BE2C (cell line): Measurements from ENCODE around the gene CHMP6.
A peak's percentile ranks its signal among the peaks of the same experiment; 100 is the strongest.

Experiments used
- DNase-seq: peaks from one replicate; pipeline ENCODE4 v3.0.0-alpha.2; 2020
- H3K27me3 ChIP-seq: fragments of 250-450 bp; sonication (Bioruptor Pico); 2 replicates; pipeline ENCODE4 v1.5.1; 2020; ENCODE audit warnings: mild to moderate bottlenecking
- H3K36me3 ChIP-seq: fragments of 250-450 bp; sonication (Bioruptor Pico); 2 replicates; pipeline ENCODE4 v1.5.1; 2020; ENCODE audit warnings: mild to moderate bottlenecking
- H3K4me1 ChIP-seq: fragments of 250-450 bp; sonication (Bioruptor Pico); 2 replicates; pipeline ENCODE4 v1.5.1; 2020
- H3K4me3 ChIP-seq: 2 replicates; pipeline ENCODE4 v1.5.1; 2011; ENCODE audit warnings: low read depth, low read length
- H3K9me3 ChIP-seq: fragments of 250-450 bp; sonication (Bioruptor Pico); 2 replicates; pipeline ENCODE4 v1.5.1; 2020
- TF ChIP-seq, protein P1 (sequence below): IDR thresholded peaks from 2 replicates; pipeline ENCODE4 v1.5.1; 2012; ENCODE audit warnings: mild to moderate bottlenecking, low read depth, low read length

Gene CHMP6

DNA sequence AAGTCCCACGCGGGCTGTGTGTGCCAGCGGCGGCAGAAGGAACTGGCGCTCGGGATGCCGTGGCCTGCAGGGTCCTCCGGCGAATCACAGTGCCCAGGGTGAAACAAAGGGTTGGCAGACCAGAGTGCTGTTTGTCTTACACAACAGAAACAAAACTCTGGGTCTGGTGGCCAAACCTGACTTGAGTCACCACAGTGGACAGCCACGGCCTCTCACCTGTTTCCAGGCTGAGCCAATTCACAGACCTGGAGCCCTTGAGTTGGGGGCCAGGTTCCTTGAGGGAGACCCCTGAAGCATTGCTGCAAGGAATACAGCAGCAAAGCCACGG lies 2.1 kb upstream of the CHMP6 start:
- H3K4me3 ChIP-seq, result no peak overlapping the region
- H3K36me3 ChIP-seq, result no peaks in the 10 kb centered on the region
- no peaks in the 10 kb centered on the region for H3K4me1 ChIP-seq
- TF ChIP-seq, protein P1, sequence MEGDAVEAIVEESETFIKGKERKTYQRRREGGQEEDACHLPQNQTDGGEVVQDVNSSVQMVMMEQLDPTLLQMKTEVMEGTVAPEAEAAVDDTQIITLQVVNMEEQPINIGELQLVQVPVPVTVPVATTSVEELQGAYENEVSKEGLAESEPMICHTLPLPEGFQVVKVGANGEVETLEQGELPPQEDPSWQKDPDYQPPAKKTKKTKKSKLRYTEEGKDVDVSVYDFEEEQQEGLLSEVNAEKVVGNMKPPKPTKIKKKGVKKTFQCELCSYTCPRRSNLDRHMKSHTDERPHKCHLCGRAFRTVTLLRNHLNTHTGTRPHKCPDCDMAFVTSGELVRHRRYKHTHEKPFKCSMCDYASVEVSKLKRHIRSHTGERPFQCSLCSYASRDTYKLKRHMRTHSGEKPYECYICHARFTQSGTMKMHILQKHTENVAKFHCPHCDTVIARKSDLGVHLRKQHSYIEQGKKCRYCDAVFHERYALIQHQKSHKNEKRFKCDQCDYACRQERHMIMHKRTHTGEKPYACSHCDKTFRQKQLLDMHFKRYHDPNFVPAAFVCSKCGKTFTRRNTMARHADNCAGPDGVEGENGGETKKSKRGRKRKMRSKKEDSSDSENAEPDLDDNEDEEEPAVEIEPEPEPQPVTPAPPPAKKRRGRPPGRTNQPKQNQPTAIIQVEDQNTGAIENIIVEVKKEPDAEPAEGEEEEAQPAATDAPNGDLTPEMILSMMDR, result no peak
- DNase-seq, result peak; percentile 23
- H3K9me3 ChIP-seq, result no peaks in the 10 kb centered on the region
- H3K27me3 ChIP-seq, result peaks cover 11% of the 10 kb centered on the region

DNA sequence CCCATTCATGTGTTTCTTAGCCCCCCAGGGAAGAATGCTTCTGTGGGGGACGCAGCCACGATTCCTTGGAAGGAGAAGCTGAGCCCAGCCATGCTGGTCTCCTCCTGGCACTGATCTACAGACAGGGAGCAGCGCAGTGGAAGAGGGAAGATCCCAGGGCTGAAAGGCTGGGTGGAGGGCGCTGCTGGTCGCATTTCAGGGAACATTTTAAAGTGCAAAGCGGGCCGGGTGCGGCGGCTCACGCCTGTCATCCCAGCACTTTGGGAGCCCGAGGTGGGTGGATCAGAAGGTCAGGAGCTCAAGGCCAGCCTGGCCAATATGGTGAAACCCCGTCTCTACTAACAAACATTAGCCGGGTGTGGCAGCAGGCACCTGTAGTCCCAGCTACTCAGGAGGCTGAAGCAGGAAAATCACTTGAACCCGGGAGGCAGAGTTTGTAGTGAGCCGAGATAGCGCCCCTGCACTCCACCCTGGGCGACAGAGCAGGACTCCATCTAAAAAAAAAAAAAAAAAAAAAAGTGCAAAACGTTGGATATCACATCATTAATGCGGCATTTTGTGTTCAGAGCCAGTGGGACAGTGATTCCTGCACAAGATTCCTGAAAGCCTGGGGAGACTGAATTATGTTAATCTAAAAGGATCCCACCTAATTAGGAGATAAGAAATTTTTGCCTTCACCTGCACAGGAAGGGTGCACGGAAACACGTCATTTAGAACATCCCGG lies 558 bp upstream of the CHMP6 start:
- H3K4me1 ChIP-seq, result no peaks in the 10 kb centered on the region

DNA sequence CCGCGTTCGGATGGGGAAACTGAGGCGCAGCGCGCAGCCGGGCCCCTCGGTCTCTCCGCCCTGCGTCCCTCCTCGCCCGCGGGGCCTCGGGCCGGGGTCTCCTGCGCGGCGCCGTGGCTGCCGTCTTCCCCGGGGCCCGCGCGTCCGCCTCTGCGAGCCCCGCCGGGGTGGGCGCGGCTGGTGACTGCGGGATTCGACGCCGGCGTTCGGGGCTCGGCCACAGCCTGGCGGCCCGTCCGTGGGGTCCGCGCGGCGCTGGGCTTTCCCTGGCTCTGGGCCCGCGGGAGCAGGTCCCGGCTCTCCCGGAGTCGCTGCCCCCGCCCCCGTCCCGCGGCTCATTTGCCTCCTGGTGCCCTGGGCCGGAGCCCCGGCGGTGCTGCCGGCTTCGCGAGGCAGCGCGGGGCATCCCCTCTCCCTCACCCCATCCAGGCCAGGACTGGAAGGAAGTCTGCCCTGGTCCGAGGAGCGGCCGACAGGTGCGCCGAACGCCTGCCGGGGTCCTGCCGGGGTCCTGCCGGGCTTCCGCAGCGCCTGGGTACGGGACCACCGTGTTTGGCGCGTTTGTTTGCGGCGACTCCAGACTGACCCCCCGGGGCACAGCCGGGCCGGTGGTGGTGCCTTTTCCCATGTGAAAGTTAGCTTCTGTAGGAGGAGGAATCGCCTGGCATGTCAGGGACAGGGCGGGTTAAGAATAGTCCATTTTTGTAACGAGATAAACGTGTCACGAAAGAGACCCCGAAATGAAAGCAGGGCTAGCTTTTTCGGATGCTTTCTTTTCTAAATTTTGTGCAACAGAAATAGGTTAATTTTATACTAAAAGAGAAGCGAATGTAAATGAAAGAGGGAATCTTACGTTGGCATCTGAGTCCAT lies 671 bp downstream of the CHMP6 start:
- peaks cover 11% of the 10 kb centered on the region for H3K27me3 ChIP-seq
- H3K4me1 ChIP-seq, result no peaks in the 10 kb centered on the region
- H3K36me3 ChIP-seq, result peaks cover 6% of the 10 kb centered on the region; the same call in 1 of the 2 replicates
- TF ChIP-seq, protein P1, result no peak
- H3K4me3 ChIP-seq, result peak overlapping the region; percentile 72
- H3K9me3 ChIP-seq, result no peaks in the 10 kb centered on the region
- no peak for DNase-seq

More for the DNA sequence above, 558 bp upstream of the CHMP6 start:
- Histone ChIP-seq H3K4me3 (peak overlapping the region; percentile 72), H3K36me3 (no peaks in the 10 kb centered on the region), H3K9me3 (no peaks in the 10 kb centered on the region), H3K27me3 (peaks cover 11% of the 10 kb centered on the region)
- TF ChIP-seq, protein P1, result no peak
- DNase-seq, result no peak

DNA sequence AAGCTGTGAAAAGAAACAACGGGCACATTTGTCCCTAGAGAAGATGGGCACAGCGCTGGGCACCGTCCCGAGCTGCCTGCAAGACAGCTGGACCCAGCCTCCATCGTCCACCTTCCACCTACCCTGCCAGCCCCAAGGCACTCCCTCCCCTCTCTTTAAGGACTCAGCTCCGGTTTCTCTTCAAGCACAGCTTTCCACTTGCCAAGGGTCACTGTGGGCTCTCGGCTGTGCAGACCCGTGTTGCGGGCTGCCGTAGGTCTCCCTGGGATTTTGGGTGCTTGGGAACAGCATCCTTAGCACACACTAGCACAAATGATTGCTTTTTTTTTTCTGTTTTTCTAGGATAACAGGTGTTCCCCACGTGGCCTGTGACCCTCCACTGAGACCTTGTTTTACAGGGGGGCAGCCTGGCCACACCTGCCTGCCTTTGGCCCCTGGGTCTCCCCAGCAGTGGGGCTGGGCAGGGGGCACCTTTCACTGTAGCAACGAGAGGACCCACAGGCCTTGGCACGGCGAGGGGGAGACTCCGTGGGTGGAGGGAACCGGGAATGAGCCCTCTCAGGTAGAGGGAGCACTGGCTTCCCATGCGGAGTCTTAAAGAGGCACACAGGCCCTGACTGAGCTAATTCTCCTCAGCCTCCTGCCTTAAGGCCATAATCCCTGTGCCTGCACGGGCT lies 1.4 kb downstream of the CHMP6 start:
- peak overlapping the region; percentile 72; the same call in 1 of the 2 replicates for H3K4me3 ChIP-seq
- H3K36me3 ChIP-seq, result peaks cover 6% of the 10 kb centered on the region; the same call in 1 of the 2 replicates
- H3K27me3 ChIP-seq, result peaks cover 11% of the 10 kb centered on the region
- no peaks in the 10 kb centered on the region for H3K9me3 ChIP-seq
- TF ChIP-seq, protein P1, result no peak
- no peaks in the 10 kb centered on the region for H3K4me1 ChIP-seq
- no peak for DNase-seq

DNA sequence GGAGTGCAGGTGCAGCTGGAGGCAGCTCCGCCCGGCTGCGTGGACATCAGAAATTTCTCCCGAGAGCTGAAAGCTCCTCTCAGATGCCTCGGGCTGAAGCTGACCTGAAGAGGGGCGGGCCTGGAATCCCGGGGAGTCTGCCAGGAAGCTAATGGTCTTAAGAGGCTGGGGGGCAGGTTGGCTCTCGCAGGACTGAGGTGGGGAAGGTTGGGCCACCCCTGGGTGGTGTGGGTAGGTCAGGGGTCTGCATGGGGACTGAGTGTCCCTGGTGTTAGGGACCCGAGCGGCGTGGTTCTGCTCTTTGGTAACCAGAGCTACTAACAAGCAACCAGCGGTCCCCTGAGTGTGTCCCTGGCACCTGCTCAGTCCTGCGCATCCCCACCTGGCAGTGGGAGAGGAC lies 3.5 kb downstream of the CHMP6 start:
- Histone ChIP-seq H3K27me3 (peaks cover 8% of the 10 kb centered on the region; the same call in 1 of the 2 replicates), H3K4me1 (no peaks in the 10 kb centered on the region), H3K36me3 (peaks cover 6% of the 10 kb centered on the region; the same call in 1 of the 2 replicates), H3K9me3 (no peaks in the 10 kb centered on the region), H3K4me3 (no peak overlapping the region)
- TF ChIP-seq, protein P1, result no peak
- peak; percentile 12 for DNase-seq
